Activated CD4-positive, alpha-beta T cell treated with anti-CD3 and anti-CD28 coated beads for 36 hours (primary cell): ENCODE measurements around the gene DCANP1. TPM values are rescaled to one million over a fixed set of nuclear protein-coding genes. Genes with fewer than 3 reads are reported as not detected.

Experiments used
- ATAC-seq: fragments of 200-7000 bp; cut with Tn5 transposase; one replicate; pipeline ENCODE4 v1.10.0; 2021; ENCODE audit warnings: mild to moderate bottlenecking, moderate library complexity
- CTCF ChIA-PET: fragments of 350-600 bp; sonication (Branson Sonifier 250); formaldehyde crosslinking; loops from one replicate; lab custom pipeline; 2021; ENCODE audit warnings: antibody characterized with exemption; lab: Charles Lee
- POLR2A ChIA-PET: fragments of 350-600 bp; sonication (Branson Sonifier 250); formaldehyde crosslinking; loops from one replicate; lab custom pipeline; 2021; ENCODE audit warnings: antibody characterized with exemption, inconsistent platforms; lab: Charles Lee
- DNase-seq: peaks from one replicate; pipeline ENCODE4 v3.0.0-alpha.2; 2020
- H3K27ac Mint-ChIP-seq: one replicate; pipeline ENCODE4 v1.8.0; 2021; ENCODE audit warnings: mixed read lengths
- H3K27me3 Mint-ChIP-seq: one replicate; pipeline ENCODE4 v1.8.0; 2021; ENCODE audit warnings: mixed read lengths
- H3K36me3 Mint-ChIP-seq: one replicate; pipeline ENCODE4 v1.8.0; 2021; ENCODE audit warnings: low read depth, mixed read lengths
- H3K4me1 Mint-ChIP-seq: one replicate; pipeline ENCODE4 v1.8.0; 2021; ENCODE audit warnings: mixed read lengths
- H3K4me3 Mint-ChIP-seq: one replicate; pipeline ENCODE4 v1.8.0; 2021; ENCODE audit warnings: mild to moderate bottlenecking, moderate library complexity, mixed read lengths
- H3K9me3 Mint-ChIP-seq: one replicate; pipeline ENCODE4 v1.8.0; 2021; ENCODE audit warnings: low read depth, mixed read lengths
- intact Hi-C, 2 experiments: fragments of 100-400 bp; cut with DNase I in 1 of 2; cut with micrococcal nuclease in 1 of 2; formaldehyde crosslinking; loops; one replicate each; pipeline versions ENCODE4 v1.14.2 to v1.15.1; 2022 to 2024; cut with DNase I, micrococcal nuclease
- total RNA-seq, 2 experiments: library from RNA; stranded (reverse); gene quantifications; one replicate each; pipeline ENCODE4 v1.2.3, GENCODE V29; 2021

DCANP1 gene
- total RNA-seq, 2 experiments from 2014 or later, result not detected

DNA sequence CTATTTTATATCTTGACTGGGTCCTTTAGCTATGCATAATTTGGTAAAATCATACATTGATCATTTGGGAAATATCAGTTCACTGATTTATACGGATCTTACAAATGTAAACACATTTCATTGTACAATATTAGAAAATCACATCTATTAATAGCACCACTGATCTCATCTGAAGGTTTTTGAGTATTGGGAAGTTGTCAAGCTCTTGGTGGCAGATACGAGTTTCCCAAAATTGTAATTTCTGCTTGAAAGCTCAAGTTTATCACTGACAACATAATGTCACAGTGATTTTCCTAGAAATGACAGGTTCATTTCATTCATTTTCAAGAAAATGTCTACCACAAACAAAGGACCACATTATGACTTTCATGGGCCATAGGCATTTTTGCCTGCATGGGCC is 45.1 kb downstream of the DCANP1 start:
- no peak overlapping the region for H3K27ac Mint-ChIP-seq
- ChIA-PET POLR2A (interaction anchor here (0.6 kb wide), 1 partner anchor 10 kb away, joined by 4 read pairs; no protein-coding TSS in a partner anchor), CTCF (interaction anchor here (0.6 to 1.2 kb wide), 4 partner anchors 10 to 164 kb away, joined by 3 to 4 read pairs (median 4); no protein-coding TSS in a partner anchor)
- H3K4me1 Mint-ChIP-seq, result peaks cover 13% of the 10 kb centered on the region
- peaks cover 3% of the 10 kb centered on the region for H3K9me3 Mint-ChIP-seq
- H3K36me3 Mint-ChIP-seq, result peaks cover 10% of the 10 kb centered on the region
- intact Hi-C loops, result no loop called here
- peaks cover 3% of the 10 kb centered on the region for H3K27me3 Mint-ChIP-seq
- H3K4me3 Mint-ChIP-seq, result no peak overlapping the region
- no peak for ATAC-seq
- DNase-seq, result no peak

DNA sequence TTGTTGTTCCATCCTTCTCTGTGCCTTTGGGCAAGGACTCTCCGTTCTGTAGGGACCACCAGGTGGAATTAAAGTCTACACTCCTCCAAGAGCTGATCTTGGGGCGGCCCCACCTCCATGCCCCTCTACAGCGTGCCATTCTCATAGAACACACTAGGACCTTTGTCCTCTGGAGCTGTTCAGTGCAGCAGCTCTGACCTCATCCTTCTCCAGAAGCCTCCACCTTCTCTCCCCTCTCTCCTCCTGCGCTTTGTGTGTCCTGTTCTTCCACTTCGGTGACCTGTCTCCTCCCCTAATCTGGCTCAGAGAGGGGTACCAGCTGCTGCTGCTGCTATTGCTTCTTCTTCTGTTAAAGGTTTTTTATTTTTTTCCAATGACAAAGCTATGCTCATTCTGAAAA is 46.3 kb downstream of the DCANP1 start:
- intact Hi-C loops, result no loop called here
- Mint-ChIP-seq H3K27me3 (peaks cover 3% of the 10 kb centered on the region), H3K27ac (no peak overlapping the region), H3K4me3 (no peak overlapping the region), H3K36me3 (peaks cover 11% of the 10 kb centered on the region), H3K9me3 (peaks cover 3% of the 10 kb centered on the region), H3K4me1 (peaks cover 24% of the 10 kb centered on the region)
- ATAC-seq (no peak), DNase-seq (no peak)
- CTCF ChIA-PET, result interaction anchor here (0.8 to 1.2 kb wide), 2 partner anchors 11 to 165 kb away, joined by 3 to 4 read pairs; no protein-coding TSS in a partner anchor
- POLR2A ChIA-PET, result no interaction called here

DNA sequence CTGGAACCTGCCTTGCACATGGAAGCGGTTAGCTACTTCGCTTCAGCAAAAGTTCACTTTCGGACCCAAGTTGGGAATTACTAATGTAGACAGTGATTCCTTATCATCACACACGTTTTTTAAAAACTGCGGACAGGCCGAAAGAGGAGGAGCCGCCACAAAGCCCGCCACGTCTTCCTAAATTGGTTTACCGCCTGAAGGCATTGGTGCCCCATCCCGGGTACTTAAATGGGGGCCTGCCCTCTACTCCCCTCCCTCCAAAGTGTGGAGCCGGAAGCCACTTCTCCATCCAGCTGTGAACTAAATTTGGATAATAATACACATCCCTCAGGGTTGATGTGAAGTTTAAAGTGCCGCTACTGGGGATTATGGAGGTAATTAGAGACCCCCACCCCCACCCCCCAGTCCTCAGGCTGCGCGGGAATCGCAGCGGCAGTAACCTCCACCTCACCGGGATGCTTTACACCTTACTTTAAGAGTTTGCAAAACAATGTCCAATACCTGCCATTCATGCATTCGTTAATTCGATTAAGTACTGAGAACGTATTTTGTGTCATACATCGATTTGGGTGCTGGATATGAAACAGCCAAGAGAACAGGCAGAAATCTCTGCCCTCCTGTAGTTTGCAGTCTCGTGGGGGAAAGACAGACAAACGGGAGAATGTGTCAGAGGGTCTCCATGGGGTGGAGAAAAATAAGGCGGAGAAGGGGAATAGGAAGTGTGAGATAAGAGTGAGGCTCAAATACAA is 47.2 kb downstream of the DCANP1 start:
- Mint-ChIP-seq H3K4me3 (peak overlapping the region; percentile 86), H3K4me1 (peaks cover 33% of the 10 kb centered on the region), H3K27ac (peak overlapping the region; percentile 91), H3K27me3 (peaks cover under 1% of the 10 kb centered on the region), H3K36me3 (peaks cover 13% of the 10 kb centered on the region), H3K9me3 (peaks cover under 1% of the 10 kb centered on the region)
- intact Hi-C loops, result loop anchor here (1.0 to 5.0 kb wide), 4 partner anchors 23 to 526 kb away; partner anchors contain the start of genes PCBD2 (in 1 of the 2) and TXNDC15 (in 1 of the 2)
- ChIA-PET POLR2A (no interaction called here), CTCF (interaction anchor here (0.7 kb wide), 1 partner anchor 1929 kb away, joined by 5 read pairs; no protein-coding TSS in a partner anchor)
- no peak for DNase-seq
- ATAC-seq, result no peak

DNA sequence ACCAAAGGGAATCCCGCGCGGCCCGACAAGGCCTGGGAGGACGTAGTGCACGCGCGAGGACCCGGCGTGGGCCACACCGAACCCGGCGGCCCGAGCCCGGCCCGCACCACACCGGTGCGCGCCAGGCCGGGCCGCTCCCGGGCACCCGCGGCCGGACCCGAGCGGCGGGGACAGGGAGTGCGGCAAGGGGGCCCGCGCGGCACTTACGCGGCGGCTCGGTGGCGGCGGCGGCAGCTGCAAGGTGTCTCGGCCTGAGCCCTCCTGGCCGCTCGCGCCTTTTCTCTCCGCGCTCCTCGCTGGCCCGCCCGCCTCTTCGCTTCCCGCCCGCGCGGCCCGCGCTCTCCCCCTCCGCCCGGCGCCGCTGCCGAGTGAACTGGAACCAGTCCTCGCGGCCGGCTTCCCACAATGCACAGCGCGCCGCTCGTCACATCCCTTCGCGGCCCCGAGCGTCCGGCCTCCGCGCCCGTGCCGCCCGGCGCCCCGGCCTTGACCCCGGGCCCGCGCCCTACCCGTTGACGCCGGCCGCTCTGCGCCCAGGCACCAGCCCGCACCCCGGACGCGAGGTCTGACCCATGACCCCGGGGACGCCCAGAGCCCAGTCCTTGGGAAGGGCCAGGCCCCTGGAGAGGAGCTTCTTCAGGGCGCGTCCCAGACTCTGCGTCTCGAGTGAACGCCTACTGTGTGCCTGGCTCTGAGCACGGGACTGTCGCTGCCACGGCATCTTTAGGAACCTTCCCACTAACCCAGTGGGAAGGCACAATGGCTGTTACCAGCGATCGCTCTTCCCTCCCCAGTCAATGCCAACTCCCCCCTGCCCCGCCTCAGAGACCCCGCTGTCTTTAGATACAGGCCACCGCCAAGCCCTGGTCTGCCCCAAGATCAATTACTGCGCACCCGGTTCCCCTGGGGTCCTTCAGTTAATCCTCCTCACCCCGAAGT is 48.0 kb downstream of the DCANP1 start, which contains the start of gene MACROH2A1:
MACROH2A1 (minus strand) TSS at position 377 of the 939 bp plus-strand sequence. CDS start 10,138 bp downstream, outside the sequence.
- Mint-ChIP-seq H3K27ac (peak within 1 kb of the TSS; percentile 91), H3K9me3 (no peaks in the 10 kb centered on the region), H3K4me1 (peaks cover 40% of the 10 kb centered on the region), H3K36me3 (peaks cover 13% of the 10 kb centered on the region), H3K4me3 (peak within 1 kb of the TSS; percentile 86), H3K27me3 (no peaks in the 10 kb centered on the region)
- peak; percentile 92 for DNase-seq
- POLR2A ChIA-PET, result no interaction called here
- CTCF ChIA-PET, result interaction anchor here (1.0 kb wide), 1 partner anchor 27 kb away, joined by 4 read pairs; no protein-coding TSS in a partner anchor
- ATAC-seq, result peak; percentile 88
- intact Hi-C loops, result loop anchor here (1.0 to 5.0 kb wide), 4 partner anchors 22 to 525 kb away; partner anchors contain the start of genes PCBD2 (in 1 of the 2) and TXNDC15 (in 1 of the 2)

DNA sequence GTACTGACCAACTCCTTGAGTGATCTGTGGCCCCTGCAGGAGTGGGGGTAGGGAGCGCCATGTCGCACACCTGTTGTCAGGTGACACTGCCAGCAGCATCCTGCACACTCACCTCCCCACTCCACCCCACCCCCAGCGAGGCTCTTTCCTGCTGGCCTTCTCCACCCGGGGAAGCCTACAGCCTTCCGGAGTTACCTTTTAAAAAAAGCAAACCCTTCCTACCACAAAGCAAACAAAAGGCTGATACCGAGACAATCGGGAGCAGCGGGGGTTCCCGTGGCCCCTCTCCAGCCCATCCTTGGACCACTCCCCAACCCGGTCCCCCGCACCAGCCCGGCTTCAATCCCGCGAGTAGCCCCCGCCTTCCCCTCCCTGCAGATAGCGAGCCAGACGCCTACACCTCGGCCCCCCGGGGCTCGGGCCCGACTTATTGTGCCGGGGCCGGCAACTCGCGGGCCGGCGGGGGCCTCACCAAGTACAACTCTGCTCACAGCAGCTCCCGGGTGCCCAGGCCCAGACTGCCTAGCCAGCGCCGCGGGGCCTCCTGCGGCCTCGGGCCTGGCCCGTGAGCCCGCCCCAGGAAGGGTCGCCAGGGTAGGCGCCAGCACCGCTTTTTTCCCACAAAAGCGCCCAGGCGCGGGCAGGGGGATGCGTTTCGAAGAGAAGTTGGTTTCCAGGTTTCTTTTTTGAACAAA is 48.8 kb downstream of the DCANP1 start:
- intact Hi-C loops, result loop anchor here in 1 of 2 experiments (2.0 to 5.0 kb wide), 2 partner anchors 28 to 491 kb away; partner anchors contain the start of gene PCBD2
- ChIA-PET CTCF (interaction anchor here (0.5 to 1.0 kb wide), 2 partner anchors 18 to 28 kb away, joined by 3 to 4 read pairs; no protein-coding TSS in a partner anchor), POLR2A (no interaction called here)
- ATAC-seq, result peak; percentile 64
- Mint-ChIP-seq H3K4me1 (peaks cover 46% of the 10 kb centered on the region), H3K27me3 (no peaks in the 10 kb centered on the region), H3K27ac (peak overlapping the region; percentile 76), H3K4me3 (peak overlapping the region; percentile 86), H3K36me3 (peaks cover 14% of the 10 kb centered on the region), H3K9me3 (no peaks in the 10 kb centered on the region)
- DNase-seq, result peak; percentile 75

DNA sequence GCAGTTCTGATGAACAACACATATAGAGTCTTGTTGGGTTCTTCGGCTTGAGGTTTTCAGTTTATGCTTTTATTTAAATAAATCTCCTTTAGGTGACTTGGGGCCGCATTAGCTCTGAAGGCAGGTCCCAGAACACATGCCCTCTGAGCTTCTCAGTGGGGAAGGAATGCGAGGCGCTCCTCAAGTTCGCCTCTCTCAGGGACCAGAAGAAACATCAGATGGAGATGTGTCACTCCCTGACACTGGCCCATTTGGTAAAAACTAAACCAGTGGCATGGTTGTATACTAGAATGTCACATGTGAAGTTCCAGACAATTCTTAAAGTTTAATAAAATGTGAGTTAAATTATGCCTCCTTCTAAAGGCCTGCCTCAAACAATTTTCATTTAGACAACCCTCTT is 50.1 kb downstream of the DCANP1 start:
- DNase-seq (no peak), ATAC-seq (no peak)
- no peak overlapping the region for H3K27ac Mint-ChIP-seq
- no peaks in the 10 kb centered on the region for H3K27me3 Mint-ChIP-seq
- H3K4me3 Mint-ChIP-seq, result peak overlapping the region; percentile 86
- H3K9me3 Mint-ChIP-seq, result no peaks in the 10 kb centered on the region
- H3K4me1 Mint-ChIP-seq, result peaks cover 59% of the 10 kb centered on the region
- intact Hi-C loops, result loop anchor here in 1 of 2 experiments (5.0 kb wide), 1 partner anchor 490 kb away; the partner anchor contains the start of gene PCBD2
- H3K36me3 Mint-ChIP-seq, result peaks cover 25% of the 10 kb centered on the region
- POLR2A ChIA-PET, result no interaction called here
- CTCF ChIA-PET, result no interaction called here

DNA sequence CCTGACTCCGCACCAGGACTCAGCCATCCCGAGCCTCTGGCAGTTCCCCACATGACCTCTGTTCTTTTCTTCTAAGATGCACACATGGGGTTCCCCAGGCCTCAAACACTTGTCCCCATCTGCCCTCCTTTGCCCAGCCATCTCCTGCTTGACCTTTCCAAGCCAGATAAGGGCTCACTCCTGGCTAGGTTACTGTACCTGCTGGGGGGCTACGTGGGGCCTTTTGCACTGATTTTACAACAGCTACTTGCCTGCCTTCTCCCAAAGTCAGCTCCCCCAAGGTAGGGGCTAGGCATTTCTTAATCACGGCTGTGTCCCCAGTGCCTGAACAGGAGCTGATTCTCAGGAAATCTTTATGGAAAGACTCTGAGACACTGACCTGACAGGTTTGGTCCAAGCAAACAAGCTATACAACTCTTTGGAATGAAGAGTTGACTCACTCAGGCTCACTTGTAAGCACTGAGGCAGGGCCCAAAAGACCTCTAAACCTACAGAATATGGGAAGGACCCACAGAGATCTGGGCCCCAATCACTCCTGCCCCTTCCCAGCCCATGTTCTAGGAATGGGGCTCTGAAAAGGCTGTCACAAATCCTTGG is 50.6 kb downstream of the DCANP1 start:
- Mint-ChIP-seq H3K27ac (no peak overlapping the region), H3K4me3 (no peak overlapping the region), H3K27me3 (no peaks in the 10 kb centered on the region), H3K4me1 (peaks cover 64% of the 10 kb centered on the region), H3K9me3 (no peaks in the 10 kb centered on the region), H3K36me3 (peaks cover 29% of the 10 kb centered on the region)
- DNase-seq, result no peak
- intact Hi-C loops, result loop anchor here in 1 of 2 experiments (5.0 kb wide), 1 partner anchor 489 kb away; the partner anchor contains the start of gene PCBD2
- ChIA-PET CTCF (no interaction called here), POLR2A (no interaction called here)
- ATAC-seq, result no peak

DNA sequence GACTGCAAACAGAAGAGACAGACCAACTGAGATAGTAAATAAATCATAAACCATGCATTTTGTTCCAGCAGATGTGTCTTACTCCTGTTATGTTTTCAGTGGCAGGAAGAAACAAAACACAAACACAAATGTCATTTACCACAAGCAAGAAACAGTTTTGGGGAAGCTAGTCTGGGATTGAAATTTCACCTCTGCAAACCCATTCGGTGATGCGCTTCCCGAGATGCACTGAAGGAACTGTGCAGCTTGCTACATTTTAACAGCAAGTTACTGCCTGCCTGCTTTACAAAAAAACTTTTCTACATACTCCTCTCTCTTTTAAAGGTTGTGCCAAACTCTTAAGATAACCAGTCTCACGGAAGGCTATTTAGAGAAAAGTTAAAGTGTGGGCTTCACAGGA is 51.3 kb downstream of the DCANP1 start:
- H3K27ac Mint-ChIP-seq, result no peak overlapping the region
- H3K4me3 Mint-ChIP-seq, result no peak overlapping the region
- intact Hi-C loops, result loop anchor here in 1 of 2 experiments (5.0 kb wide), 1 partner anchor 489 kb away; the partner anchor contains the start of gene PCBD2
- H3K4me1 Mint-ChIP-seq, result peaks cover 66% of the 10 kb centered on the region
- no peak for DNase-seq
- ChIA-PET CTCF (no interaction called here), POLR2A (no interaction called here)
- H3K27me3 Mint-ChIP-seq, result no peaks in the 10 kb centered on the region
- H3K9me3 Mint-ChIP-seq, result no peaks in the 10 kb centered on the region
- ATAC-seq, result no peak
- peaks cover 31% of the 10 kb centered on the region for H3K36me3 Mint-ChIP-seq

DNA sequence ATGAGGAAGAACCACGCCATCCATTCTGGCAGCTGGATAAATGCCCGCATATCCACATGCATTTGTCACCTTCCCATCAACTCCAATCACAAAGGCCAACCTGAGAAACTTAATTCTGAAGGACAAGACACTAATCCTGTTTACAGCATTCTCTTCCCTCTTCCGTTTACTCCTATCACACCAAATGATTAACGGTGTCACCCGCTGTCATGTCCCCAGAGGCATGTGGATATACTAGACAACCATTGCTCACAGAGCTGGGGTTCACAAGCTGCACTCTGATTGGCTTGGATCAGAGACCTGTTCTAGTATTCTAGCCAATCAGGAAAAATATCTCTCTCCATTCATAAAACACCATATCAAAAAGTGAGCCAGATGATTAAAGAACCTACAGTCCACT is 51.7 kb downstream of the DCANP1 start:
- ATAC-seq, result no peak

More for the DNA sequence above, 51.7 kb downstream of the DCANP1 start:
- DNase-seq, result no peak
- intact Hi-C loops, result loop anchor here in 1 of 2 experiments (5.0 kb wide), 1 partner anchor 488 kb away; the partner anchor contains the start of gene PCBD2
- no peaks in the 10 kb centered on the region for H3K27me3 Mint-ChIP-seq
- no peak overlapping the region for H3K27ac Mint-ChIP-seq
- peaks cover 31% of the 10 kb centered on the region for H3K36me3 Mint-ChIP-seq
- H3K4me1 Mint-ChIP-seq, result peaks cover 68% of the 10 kb centered on the region
- POLR2A ChIA-PET, result no interaction called here
- no peak overlapping the region for H3K4me3 Mint-ChIP-seq
- CTCF ChIA-PET, result interaction anchor here (0.8 to 1.2 kb wide), 3 partner anchors 11 to 29 kb away, joined by 3 to 5 read pairs (median 4); no protein-coding TSS in a partner anchor
- H3K9me3 Mint-ChIP-seq, result no peaks in the 10 kb centered on the region
